Right renal cortex interstitium (tissue), 3 donors: Measurements from ENCODE around the gene TBX18. TPM values are rescaled to one million over a fixed set of nuclear protein-coding genes. Genes with fewer than 3 reads are reported as not detected.

Experiments used
- DNase-seq, 3 donors: peaks; one replicate each; pipeline ENCODE4 v3.0.0-alpha.2; 2013; ENCODE audit warnings: low read depth in 3 of 3, low spot score in 2 of 3
- polyA plus RNA-seq, 3 donors: library from polyadenylated mRNA; unstranded; fragments of 120-200 nt; gene quantifications; one replicate each; pipeline ENCODE4 v1.2.1, GENCODE V29; 2013; ENCODE audit not compliant: insufficient read length in 3 of 3

TBX18 gene
- polyA plus RNA-seq, 3 donors, result 6.5 to 8.7 (median 6.6) TPM

DNA sequence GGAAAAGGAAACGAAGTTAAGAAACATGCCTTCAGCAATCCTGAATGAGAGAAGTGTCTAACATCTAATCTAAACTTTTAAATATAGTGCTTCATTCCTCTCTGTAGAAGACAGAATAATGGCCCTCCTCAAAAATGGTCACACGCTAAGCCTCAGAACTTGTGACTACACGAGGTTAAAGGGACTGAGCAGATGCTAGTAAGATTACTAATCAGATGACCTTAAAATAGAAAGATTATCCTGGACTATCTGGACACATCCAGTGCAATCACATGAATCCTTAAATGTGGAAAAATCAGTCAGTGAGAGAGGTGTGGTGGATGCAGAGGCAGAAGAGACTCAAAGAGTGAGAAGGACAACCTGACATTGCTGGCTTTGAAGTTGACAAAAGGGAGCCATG is 126.1 kb downstream of the TBX18 start:
- DNase-seq, result no peak
